Cardiac septum (tissue), 1 donor: ENCODE data around the gene PDHA1. TPM values are rescaled to one million over a fixed set of nuclear protein-coding genes. Genes with fewer than 3 reads are reported as not detected.

Experiments used
- DNase-seq: peaks from one replicate; pipeline ENCODE4 v3.0.0-alpha.2; 2020; ENCODE audit warnings: low spot score
- intact Hi-C: fragments of 100-400 bp; cut with DNase I; formaldehyde crosslinking; loops from one replicate; pipeline ENCODE4 v1.14.0; 2022
- total RNA-seq: library from RNA; stranded (reverse); fragmentation: NEBNext Ultra II Directional; extraction: Animal tissue kit (Norgen Biotek cat#: 25700); gene quantifications from one replicate; pipeline ENCODE4 v1.2.1, GENCODE V29; 2021
- donor health status: DM: no; HTN: no; CAD: no.

Gene PDHA1
- total RNA-seq, 1 donor from 2014 or later: 898 TPM

DNA sequence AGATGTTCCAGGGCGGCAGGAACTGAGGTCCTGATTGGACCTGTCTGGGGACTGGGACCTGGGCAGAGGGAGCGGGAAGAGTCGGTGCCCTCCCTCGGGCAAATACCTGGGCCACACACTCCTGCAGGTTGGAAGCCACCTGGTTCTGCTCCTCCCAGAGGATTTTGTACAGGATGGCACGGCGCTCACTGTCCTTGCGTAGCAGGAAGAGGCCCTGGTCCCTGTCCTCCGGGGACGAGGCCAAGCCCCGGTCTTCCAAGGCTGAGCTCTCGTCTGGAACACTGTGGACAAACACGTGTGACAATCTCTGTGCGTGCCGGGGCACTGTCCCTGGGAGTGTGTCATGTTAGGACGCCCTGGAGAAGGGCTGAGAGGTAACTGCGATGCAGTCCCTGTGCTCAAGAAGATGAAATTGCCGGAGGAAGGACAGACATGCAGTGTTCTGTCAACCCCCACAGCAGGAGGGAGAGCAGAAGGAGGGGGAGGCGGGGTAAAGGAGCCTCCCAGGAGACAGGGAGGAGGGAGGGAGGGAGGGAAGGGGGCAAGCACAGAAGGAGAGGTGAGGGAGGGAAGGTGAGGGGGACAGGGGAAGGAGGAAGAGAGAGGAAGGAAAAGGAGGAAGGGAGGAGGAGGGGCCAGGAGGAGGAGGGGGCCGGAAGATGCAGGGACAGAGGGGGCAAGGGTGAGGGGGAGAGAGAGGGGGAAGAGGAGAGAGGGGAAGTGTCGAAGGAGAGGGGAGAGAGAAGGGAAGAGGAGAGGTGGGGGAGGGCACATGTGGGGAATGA lies 29.0 kb downstream of the PDHA1 start:
- DNase-seq: no peak
- intact Hi-C loops: loop anchor here (5.0 kb wide), 1 partner anchor 160 kb away; no protein-coding TSS in a partner anchor

DNA sequence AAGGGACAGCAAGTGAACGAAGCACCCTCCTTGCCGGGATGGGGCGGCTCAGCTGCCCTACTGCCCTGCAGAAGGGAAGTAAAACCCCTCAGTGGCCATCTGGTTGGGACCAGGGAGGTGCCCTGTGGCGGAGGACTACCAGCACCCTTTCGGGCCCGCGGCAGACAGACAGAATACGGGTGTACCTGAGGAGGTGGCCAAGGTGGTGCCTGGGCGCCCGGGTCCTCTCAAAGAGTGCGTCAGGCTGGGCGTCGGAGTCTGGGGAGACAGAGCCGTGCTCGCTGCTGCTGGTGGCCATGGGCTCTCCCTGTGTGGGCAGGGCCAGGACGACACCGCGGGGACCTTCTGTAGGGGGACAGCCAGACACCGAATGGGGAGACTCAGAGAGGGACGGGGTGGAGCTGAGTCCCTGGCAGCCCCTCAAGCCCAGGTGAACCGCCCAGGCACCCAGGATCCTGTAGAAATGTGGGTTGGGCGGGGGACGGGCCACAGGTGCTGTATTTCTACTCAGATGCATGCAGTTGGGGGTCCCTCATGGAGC lies 29.7 kb downstream of the PDHA1 start:
- intact Hi-C loops: loop anchor here (5.0 kb wide), 1 partner anchor 159 kb away; no protein-coding TSS in a partner anchor

DNA sequence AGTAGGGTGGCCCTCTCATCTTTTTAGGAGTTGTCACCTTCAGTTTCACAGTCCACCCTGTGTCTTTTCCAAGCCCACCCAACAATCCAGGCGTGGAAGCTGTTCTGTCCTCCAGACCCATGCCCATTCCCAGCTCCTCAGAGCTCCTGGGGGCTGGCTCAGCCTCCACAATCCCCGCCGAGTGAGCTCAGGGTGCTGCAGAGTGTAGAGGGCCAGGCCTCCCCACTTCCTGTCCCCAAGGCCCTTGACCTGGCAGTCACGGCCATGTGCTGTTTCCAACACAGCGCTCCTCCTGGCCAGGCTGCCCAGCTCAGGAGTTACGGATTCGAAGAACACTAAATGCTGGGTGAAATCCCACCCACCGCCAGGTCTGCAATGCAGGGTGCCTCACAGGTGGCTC lies 31.8 kb downstream of the PDHA1 start:
- intact Hi-C loops: no loop called here
- no peak for DNase-seq

More for the DNA sequence above, 29.7 kb downstream of the PDHA1 start:
- DNase-seq: no peak

- no peak for DNase-seq
- intact Hi-C loops: no loop called here
These were observed 34.1 kb downstream of the PDHA1 start for GRCh38 chrX:19377799-19378198.

- intact Hi-C loops: loop anchor here (10.0 kb wide), 1 partner anchor 503 kb away; the partner anchor contains the start of gene SH3KBP1
- DNase-seq: no peak
These were observed 37.6 kb downstream of the PDHA1 start for GRCh38 chrX:19381326-19381725.

DNA sequence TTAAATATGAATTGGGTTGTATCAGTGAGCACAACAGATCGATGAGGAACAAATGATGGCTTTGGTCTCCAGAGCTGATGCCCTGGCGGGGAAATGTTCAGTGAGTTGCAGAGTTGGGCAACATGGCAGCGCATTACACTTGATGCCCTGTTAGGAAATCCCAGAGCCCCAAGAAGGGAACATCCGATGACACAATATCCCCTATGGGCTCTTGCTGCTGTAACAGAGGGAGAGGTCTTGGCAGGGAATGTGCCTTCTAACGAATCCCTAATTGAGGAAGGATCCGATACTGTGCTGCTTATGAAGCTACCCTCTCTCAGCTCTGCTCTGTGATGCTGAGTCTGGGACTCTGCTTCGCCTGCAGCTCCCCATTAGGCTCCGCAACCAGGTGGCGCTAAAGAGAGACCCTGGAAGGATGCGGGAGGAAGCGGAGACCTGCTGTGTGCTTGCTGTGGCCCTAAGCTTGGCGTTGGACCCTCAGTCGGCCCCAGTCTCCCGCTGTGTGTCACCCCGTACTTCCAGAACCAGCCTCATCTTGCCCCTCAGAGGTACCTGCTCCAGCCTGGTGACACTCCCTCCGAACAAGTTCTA lies 38.9 kb downstream of the PDHA1 start:
- no peak for DNase-seq
- intact Hi-C loops: loop anchor here (10.0 kb wide), 1 partner anchor 502 kb away; the partner anchor contains the start of gene SH3KBP1

DNA sequence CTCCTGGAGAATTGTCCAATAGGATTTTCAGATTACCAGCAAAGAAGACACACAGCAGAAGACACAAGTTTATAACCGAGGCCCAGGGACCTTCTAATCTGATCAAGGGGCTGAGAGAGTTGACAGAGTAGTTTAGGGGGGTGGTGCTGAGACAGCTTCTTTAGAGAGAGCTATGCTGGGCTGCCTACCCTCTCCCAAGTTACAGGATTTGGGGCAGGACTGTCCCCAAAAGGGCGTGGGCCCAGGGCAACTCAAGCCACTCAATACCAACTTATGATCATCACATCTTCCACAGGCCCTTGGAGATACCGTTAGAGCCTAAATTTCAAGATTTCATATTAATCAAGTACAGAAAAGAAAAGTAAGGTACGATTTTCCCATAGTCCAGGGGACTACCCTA lies 43.0 kb downstream of the PDHA1 start:
- DNase-seq: no peak
- intact Hi-C loops: loop anchor here (10.0 kb wide), 1 partner anchor 498 kb away; the partner anchor contains the start of gene SH3KBP1

- no peak for DNase-seq
- intact Hi-C loops: loop anchor here (10.0 kb wide), 1 partner anchor 497 kb away; the partner anchor contains the start of gene SH3KBP1
These were observed 44.4 kb downstream of the PDHA1 start for GRCh38 chrX:19388064-19388679.

GRCh38 chrX:19388741-19389140 lies 45.0 kb downstream of the PDHA1 start:
- intact Hi-C loops: loop anchor here (10.0 kb wide), 1 partner anchor 496 kb away; the partner anchor contains the start of gene SH3KBP1
- DNase-seq: no peak

GRCh38 chrX:19389227-19389845 lies 45.6 kb downstream of the PDHA1 start:
- DNase-seq: no peak
- intact Hi-C loops: loop anchor here (10.0 kb wide), 1 partner anchor 495 kb away; the partner anchor contains the start of gene SH3KBP1

DNA sequence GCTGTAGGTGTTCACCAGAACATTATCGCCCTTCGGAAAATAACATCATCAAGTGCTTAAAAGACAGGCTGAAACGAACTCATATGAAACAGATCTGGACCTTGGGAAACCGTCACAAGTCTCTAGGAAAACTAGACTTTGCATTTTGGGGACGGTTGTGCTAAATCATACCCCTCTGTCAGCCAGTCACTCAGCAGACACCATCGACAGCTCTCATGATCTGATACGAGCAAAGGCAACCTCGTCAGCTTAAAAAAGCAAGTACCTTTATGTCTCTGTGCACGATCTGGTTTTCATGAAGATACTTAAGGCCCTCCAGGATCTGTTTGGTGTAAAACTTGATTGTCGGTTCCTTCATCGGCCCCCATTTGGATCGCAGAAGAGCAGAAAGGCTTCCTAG lies 48.4 kb downstream of the PDHA1 start:
- no peak for DNase-seq
- intact Hi-C loops: no loop called here

- intact Hi-C loops: no loop called here
- no peak for DNase-seq
These were observed 49.0 kb downstream of the PDHA1 start for GRCh38 chrX:19392703-19393102.

DNA sequence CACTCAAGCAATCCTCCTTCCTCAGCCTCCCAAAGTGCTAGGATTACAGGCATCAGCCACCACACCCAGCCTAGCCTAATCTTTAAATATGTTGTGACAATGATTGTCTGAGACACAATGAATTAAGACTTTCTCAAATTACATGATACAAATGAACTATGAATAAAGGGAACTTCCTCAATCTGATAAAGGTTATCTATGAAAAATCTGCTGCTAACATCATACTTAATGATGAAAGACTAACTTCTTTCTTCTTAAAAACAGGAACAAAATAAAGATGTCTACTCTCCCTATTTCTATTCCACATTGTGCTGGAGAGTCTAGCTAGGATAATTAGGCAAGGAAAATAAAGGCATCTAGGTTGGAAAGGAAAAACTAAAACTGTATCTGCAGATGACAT lies 60.0 kb downstream of the PDHA1 start:
- DNase-seq: no peak
- intact Hi-C loops: no loop called here

GRCh38 chrX:19410259-19410658 lies 66.5 kb downstream of the PDHA1 start:
- intact Hi-C loops: no loop called here
- no peak for DNase-seq

Other genes with a start within 250 kb of the PDHA1 start
- 0.35 TPM for gene ADGRG2, start 221.5 kb upstream of the PDHA1 start, total RNA-seq
- not detected for gene MAP3K15, start 171.6 kb downstream of the PDHA1 start, total RNA-seq